ENCODE measurements around the gene PCDH19. TPM values are rescaled to one million over a fixed set of nuclear protein-coding genes. Genes with fewer than 3 reads are reported as not detected.
"Not testable (repeated sequence)": the region's sequence is repeated elsewhere in the genome, so short reads cannot be mapped to it uniquely, and the experiment has no call there.

The PCDH19 gene
- 11.0 TPM for total RNA-seq

- intact Hi-C loops (cut with DNase I), result no loop called here
- DNase-seq (ENCODE audit: low spot score in 2 of 2), result no peak
- peak within 1 kb of the TSS; percentile 46 to 61 for H3K4me3 ChIP-seq
- peaks cover 0 to 3% of the 10 kb centered on the region in 2 donors for H3K4me1 ChIP-seq
- H3K27ac ChIP-seq, result no peak within 1 kb of the TSS
- no peaks in the 10 kb centered on the region for H3K27me3 ChIP-seq
- H3K36me3 ChIP-seq, result no peaks in the 10 kb centered on the region
- TF ChIP-seq CTCF (IDR thresholded peaks at IDR 0.05), result no peak
- no peaks in the 10 kb centered on the region for H3K9me3 ChIP-seq
Observed at GRCh38 chrX:100409610-100410590, at the start of gene PCDH19. Gene PCDH19, minus strand, starts transcription at chrX:100410273. Its CDS starts 1,676 bp downstream, at chrX:100408597.

DNA sequence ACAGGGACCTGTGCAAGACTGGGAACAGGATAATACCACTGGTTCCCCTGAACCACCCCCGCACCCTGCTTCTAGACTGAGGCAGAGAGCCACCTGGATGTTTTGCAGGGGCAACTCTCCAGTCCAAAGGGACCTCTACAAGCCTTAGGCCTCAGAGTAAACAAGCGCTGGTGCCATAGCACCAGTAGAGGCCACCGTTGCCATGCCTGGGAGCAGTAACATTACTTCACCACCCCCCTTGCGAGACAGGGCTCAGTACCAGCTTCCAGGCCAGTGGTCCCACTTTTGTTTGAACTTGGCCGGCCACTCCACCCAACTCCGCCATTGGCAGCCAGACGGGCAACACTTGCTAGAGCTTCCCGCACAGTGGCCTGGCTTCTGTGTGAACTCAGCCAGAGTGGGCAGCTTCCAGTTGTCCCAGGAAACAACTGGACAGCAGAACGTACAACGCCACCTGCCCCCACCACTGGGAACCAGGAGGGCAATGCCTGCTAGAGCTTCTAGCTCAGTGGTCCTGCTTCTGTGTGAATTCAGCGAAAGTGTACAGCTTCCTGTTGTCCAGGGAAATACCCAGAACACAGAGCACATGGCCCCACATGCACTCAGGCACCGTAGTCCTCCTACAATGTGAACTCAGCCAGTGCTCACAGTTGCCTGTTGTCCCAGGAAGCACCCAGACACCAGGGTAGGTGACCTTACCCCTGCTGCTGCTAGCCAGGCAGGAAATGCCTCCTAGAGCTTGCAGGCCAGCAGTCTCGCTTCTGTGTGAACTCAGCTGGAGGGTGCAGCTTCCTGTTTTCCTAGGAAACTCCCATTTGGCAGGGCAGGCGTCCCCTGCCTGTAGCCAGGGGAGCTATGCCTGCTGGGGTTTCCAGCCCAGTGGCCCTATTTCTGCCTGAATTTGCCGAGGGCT is 39.9 kb upstream of the PCDH19 start:
- Histone ChIP-seq H3K27ac (no peak overlapping the region), H3K27me3 (no peaks in the 10 kb centered on the region), H3K9me3 (no peaks in the 10 kb centered on the region), H3K36me3 (no peaks in the 10 kb centered on the region), H3K4me1 (no peaks in the 10 kb centered on the region), H3K4me3 (no peak overlapping the region)
- DNase-seq (ENCODE audit: low spot score in 2 of 2), result no peak
- intact Hi-C loops (cut with DNase I), result no loop called here
- TF ChIP-seq CTCF (IDR thresholded peaks at IDR 0.05), result no peak

GRCh38 chrX:100447655-100448397 is 37.8 kb upstream of the PCDH19 start:
- Histone ChIP-seq H3K27ac (no peak overlapping the region), H3K36me3 (no peaks in the 10 kb centered on the region), H3K4me1 (no peaks in the 10 kb centered on the region), H3K4me3 (peak overlapping the region in 1 of 2 donors; percentile 14), H3K27me3 (no peaks in the 10 kb centered on the region), H3K9me3 (no peaks in the 10 kb centered on the region)
- intact Hi-C loops (cut with DNase I), result no loop called here
- peak; percentile 45 to 87 (median 84) for TF ChIP-seq CTCF (IDR thresholded peaks at IDR 0.05)
- DNase-seq (ENCODE audit: low spot score in 2 of 2), result peak in 1 of 2 donors; percentile 64

- no peaks in the 10 kb centered on the region for H3K27me3 ChIP-seq
- no peaks in the 10 kb centered on the region for H3K36me3 ChIP-seq
- no peaks in the 10 kb centered on the region for H3K4me1 ChIP-seq
- no peak for DNase-seq (ENCODE audit: low spot score in 2 of 2)
- intact Hi-C loops (cut with DNase I), result no loop called here
- no peaks in the 10 kb centered on the region for H3K9me3 ChIP-seq
- no peak overlapping the region for H3K4me3 ChIP-seq
- no peak for TF ChIP-seq CTCF (IDR thresholded peaks at IDR 0.05)
- no peak overlapping the region for H3K27ac ChIP-seq
Observed at GRCh38 chrX:100445593-100445992, 35.5 kb upstream of the PCDH19 start.

DNA sequence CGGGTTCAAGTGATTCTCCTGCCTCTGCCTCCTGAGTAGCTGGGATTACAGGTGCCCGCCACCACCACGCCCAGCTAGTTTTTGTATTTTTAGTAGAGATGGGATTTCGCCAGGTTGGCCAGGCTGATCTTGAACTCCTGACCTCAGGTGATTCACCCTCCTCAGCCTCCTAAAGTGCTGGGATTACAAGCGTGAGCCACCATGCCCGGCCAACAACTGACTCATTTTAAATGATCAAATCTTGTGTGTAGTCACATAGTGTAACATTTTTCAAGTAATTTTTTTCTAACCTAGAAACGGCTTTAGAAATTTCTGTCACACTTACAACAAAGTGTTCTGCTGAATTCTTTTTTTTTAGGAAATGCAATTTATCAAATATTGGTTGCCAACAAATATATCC is 31.2 kb upstream of the PCDH19 start:
- H3K9me3 ChIP-seq; H3K27me3 ChIP-seq; H3K4me1 ChIP-seq; H3K4me3 ChIP-seq; H3K36me3 ChIP-seq; H3K27ac ChIP-seq; intact Hi-C loops (cut with DNase I); DNase-seq (ENCODE audit: low spot score in 2 of 2): not testable (repeated sequence)

All from ascending aorta (tissue), 2 donors.